Measurements from ENCODE around the gene NTNG1.

Gene NTNG1

GRCh38 chr1:107433635-107434360, 293.0 kb downstream of the NTNG1 start:
- no peak for TF ChIP-seq CTCF (IDR thresholded peaks at IDR 0.05)
- DNase-seq, result no peak
- no peak overlapping the region for H3K27ac ChIP-seq
- no peaks in the 10 kb centered on the region for H3K4me1 ChIP-seq
- no peaks in the 10 kb centered on the region for H3K9me3 ChIP-seq
- H3K4me3 ChIP-seq, result no peak overlapping the region
- intact Hi-C loops (cut with DNase I; ENCODE audit: low total_unique reads), result loop anchor here (5.0 kb wide), 1 partner anchor 521 kb away; no protein-coding TSS in a partner anchor
- no peaks in the 10 kb centered on the region for H3K27me3 ChIP-seq
- no peaks in the 10 kb centered on the region for H3K36me3 ChIP-seq

GRCh38 chr1:107434361-107434693, 293.5 kb downstream of the NTNG1 start:
- H3K36me3 ChIP-seq, result no peaks in the 10 kb centered on the region
- H3K4me3 ChIP-seq, result no peak overlapping the region
- H3K4me1 ChIP-seq, result no peaks in the 10 kb centered on the region
- intact Hi-C loops (cut with DNase I; ENCODE audit: low total_unique reads), result loop anchor here (5.0 kb wide), 1 partner anchor 522 kb away; no protein-coding TSS in a partner anchor
- H3K27ac ChIP-seq, result no peak overlapping the region
- no peaks in the 10 kb centered on the region for H3K27me3 ChIP-seq
- H3K9me3 ChIP-seq, result no peaks in the 10 kb centered on the region
- TF ChIP-seq CTCF (IDR thresholded peaks at IDR 0.05), result no peak
- DNase-seq, result no peak

- H3K4me3 ChIP-seq, result no peak overlapping the region
- intact Hi-C loops (cut with DNase I; ENCODE audit: low total_unique reads), result no loop called here
- DNase-seq, result no peak
- H3K27me3 ChIP-seq, result no peaks in the 10 kb centered on the region
- H3K36me3 ChIP-seq, result no peaks in the 10 kb centered on the region
- TF ChIP-seq CTCF (IDR thresholded peaks at IDR 0.05), result no peak
- no peak overlapping the region for H3K27ac ChIP-seq
- no peaks in the 10 kb centered on the region for H3K9me3 ChIP-seq
- H3K4me1 ChIP-seq, result no peaks in the 10 kb centered on the region
These were observed 295.9 kb downstream of the NTNG1 start for GRCh38 chr1:107436552-107437241.

- no peaks in the 10 kb centered on the region for H3K27me3 ChIP-seq
- H3K9me3 ChIP-seq, result no peaks in the 10 kb centered on the region
- no peak for DNase-seq
- TF ChIP-seq CTCF (IDR thresholded peaks at IDR 0.05), result no peak
- H3K36me3 ChIP-seq, result no peaks in the 10 kb centered on the region
- no peak overlapping the region for H3K4me3 ChIP-seq
- intact Hi-C loops (cut with DNase I; ENCODE audit: low total_unique reads), result no loop called here
- H3K27ac ChIP-seq, result no peak overlapping the region
- H3K4me1 ChIP-seq, result no peaks in the 10 kb centered on the region
These were observed 298.7 kb downstream of the NTNG1 start for GRCh38 chr1:107439567-107439966.

GRCh38 chr1:107442551-107442950, 301.7 kb downstream of the NTNG1 start:
- TF ChIP-seq CTCF (IDR thresholded peaks at IDR 0.05), result no peak
- DNase-seq, result no peak
- Histone ChIP-seq H3K9me3 (no peaks in the 10 kb centered on the region), H3K4me1 (no peaks in the 10 kb centered on the region), H3K36me3 (no peaks in the 10 kb centered on the region), H3K4me3 (no peak overlapping the region), H3K27ac (no peak overlapping the region), H3K27me3 (no peaks in the 10 kb centered on the region)
- intact Hi-C loops (cut with DNase I; ENCODE audit: low total_unique reads), result no loop called here

All from tibial artery (tissue), 4 donors.